Lower lobe of right lung (tissue), 2 donors: ENCODE measurements around the gene THSD7A. TPM values are rescaled to one million over a fixed set of nuclear protein-coding genes. Genes with fewer than 3 reads are reported as not detected.

Experiments used
- ATAC-seq, 2 donors: fragments of 200-7000 bp; cut with Tn5 transposase; one replicate each; pipeline ENCODE4 v1.9.1; 2020 to 2022; ENCODE audit warnings: mild to moderate bottlenecking in 2 of 2, moderate library complexity in 2 of 2
- DNase-seq: peaks from one replicate; pipeline ENCODE4 v3.0.0-alpha.2; 2020
- H3K27ac ChIP-seq: fragments of 200-600 bp; one replicate; pipeline ENCODE4 v1.8.0; 2022
- H3K27me3 ChIP-seq: fragments of 200-600 bp; one replicate; pipeline ENCODE4 v1.8.0; 2022; ENCODE audit warnings: low read depth
- H3K36me3 ChIP-seq: fragments of 200-600 bp; one replicate; pipeline ENCODE4 v1.8.0; 2022; ENCODE audit warnings: mild to moderate bottlenecking
- H3K4me1 ChIP-seq: fragments of 200-600 bp; one replicate; pipeline ENCODE4 v1.8.0; 2022
- H3K4me3 ChIP-seq: fragments of 200-600 bp; one replicate; pipeline ENCODE4 v1.8.0; 2022; ENCODE audit warnings: mild to moderate bottlenecking
- H3K9me3 ChIP-seq: fragments of 200-600 bp; one replicate; pipeline ENCODE4 v1.8.0; 2022
- intact Hi-C: fragments of 100-400 bp; cut with DNase I; formaldehyde crosslinking; loops from one replicate; pipeline ENCODE4 v1.11.0; 2022
- total RNA-seq: library from RNA; stranded (reverse); fragmentation: NEBNext Ultra II Directional; extraction: Animal tissue kit (Norgen Biotek cat#: 25700); gene quantifications from one replicate; pipeline ENCODE4 v1.2.1, GENCODE V29; 2021
- TF ChIP-seq, protein P1 (sequence below): fragments of 200-600 bp; IDR thresholded peaks from one replicate; pipeline ENCODE4 v1.8.0; 2022; ENCODE audit warnings: antibody characterized with exemption, mild to moderate bottlenecking
- donor health status: DM: no; HTN: yes; CAD: no; lungs with severe emphysema.

The THSD7A gene
- total RNA-seq, 1 donor from 2014 or later, result 7.2 TPM

DNA sequence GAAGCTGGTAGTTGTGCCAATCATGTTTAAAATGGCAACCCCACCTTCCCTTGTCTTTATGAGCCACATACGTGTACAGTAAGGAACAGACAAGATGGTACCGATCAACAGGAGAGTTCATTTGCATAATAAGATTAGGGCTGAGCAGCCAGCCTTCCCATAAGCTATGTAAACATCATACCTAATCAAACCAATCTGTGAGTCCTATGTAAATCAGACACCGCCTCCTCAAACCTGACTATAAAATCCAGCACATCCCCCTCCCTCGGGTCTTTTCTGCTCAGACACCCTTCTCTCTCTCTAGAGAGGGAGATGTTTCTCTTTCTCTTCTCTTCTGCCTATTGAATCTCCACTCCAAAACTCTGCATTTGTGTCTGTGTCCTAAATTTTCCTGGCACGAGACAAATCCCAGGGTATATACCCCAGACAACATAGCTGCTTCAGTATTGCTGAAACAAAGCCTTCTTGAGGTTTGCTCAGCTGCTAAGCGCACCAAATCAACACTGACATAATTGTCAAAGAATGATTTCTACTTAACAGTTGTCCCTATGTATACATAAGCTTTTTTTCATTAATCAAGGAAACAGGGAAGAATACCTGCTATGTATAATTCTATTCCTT, 279.2 kb downstream of the THSD7A start:
- no peaks in the 10 kb centered on the region for H3K4me1 ChIP-seq
- ATAC-seq (no peak), DNase-seq (no peak)
- H3K27ac ChIP-seq, result no peak overlapping the region
- H3K9me3 ChIP-seq, result no peaks in the 10 kb centered on the region
- no peak overlapping the region for H3K4me3 ChIP-seq
- TF ChIP-seq, protein P1, sequence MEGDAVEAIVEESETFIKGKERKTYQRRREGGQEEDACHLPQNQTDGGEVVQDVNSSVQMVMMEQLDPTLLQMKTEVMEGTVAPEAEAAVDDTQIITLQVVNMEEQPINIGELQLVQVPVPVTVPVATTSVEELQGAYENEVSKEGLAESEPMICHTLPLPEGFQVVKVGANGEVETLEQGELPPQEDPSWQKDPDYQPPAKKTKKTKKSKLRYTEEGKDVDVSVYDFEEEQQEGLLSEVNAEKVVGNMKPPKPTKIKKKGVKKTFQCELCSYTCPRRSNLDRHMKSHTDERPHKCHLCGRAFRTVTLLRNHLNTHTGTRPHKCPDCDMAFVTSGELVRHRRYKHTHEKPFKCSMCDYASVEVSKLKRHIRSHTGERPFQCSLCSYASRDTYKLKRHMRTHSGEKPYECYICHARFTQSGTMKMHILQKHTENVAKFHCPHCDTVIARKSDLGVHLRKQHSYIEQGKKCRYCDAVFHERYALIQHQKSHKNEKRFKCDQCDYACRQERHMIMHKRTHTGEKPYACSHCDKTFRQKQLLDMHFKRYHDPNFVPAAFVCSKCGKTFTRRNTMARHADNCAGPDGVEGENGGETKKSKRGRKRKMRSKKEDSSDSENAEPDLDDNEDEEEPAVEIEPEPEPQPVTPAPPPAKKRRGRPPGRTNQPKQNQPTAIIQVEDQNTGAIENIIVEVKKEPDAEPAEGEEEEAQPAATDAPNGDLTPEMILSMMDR, result no peak
- H3K36me3 ChIP-seq, result no peaks in the 10 kb centered on the region
- no peaks in the 10 kb centered on the region for H3K27me3 ChIP-seq
- intact Hi-C loops, result no loop called here

DNA sequence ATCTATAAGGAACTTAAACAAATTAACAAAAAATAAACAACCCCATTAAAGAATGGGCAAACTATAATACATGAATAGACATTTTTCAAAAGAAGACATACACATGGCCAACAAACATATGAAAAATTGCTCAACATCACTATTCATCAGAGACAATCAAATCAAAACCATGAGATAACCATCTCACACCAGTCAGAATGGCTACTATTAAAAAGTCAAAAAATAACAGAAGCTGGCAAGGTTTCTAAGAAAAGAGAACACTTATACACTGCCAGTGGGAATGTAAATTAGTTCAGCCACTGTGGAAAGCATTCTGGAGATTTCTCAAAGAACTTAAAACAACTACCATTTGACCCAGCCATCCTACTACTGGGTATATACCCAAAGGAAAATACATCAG, 280.5 kb downstream of the THSD7A start:
- no peak for ATAC-seq
- Histone ChIP-seq H3K27ac (no peak overlapping the region), H3K4me3 (no peak overlapping the region), H3K4me1 (no peaks in the 10 kb centered on the region), H3K27me3 (no peaks in the 10 kb centered on the region), H3K36me3 (no peaks in the 10 kb centered on the region), H3K9me3 (no peaks in the 10 kb centered on the region)
- TF ChIP-seq, protein P1, result no peak
- no peak for DNase-seq
- intact Hi-C loops, result no loop called here

DNA sequence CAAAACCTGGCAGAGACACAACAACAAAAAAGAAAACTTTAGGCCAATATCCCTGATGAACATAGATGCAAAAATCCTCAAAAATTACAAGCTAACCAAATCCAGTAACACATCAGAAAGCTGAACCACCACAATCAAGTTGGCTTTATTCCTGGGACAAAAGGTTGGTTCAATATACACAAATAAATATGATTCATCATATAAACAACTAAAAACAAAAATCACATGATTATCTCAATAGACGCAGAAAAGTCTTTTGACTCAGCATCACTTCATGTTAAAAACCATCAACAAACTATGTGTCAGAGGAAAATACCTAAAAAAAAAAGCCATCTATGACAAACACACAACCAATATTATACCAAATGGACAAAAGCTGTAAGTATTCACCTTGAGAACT, 283.5 kb downstream of the THSD7A start:
- Histone ChIP-seq H3K4me3 (no peak overlapping the region), H3K27ac (no peak overlapping the region), H3K36me3 (no peaks in the 10 kb centered on the region), H3K4me1 (no peaks in the 10 kb centered on the region), H3K9me3 (no peaks in the 10 kb centered on the region), H3K27me3 (no peaks in the 10 kb centered on the region)
- DNase-seq, result no peak
- intact Hi-C loops, result no loop called here
- ATAC-seq, result no peak
- TF ChIP-seq, protein P1, result no peak

DNA sequence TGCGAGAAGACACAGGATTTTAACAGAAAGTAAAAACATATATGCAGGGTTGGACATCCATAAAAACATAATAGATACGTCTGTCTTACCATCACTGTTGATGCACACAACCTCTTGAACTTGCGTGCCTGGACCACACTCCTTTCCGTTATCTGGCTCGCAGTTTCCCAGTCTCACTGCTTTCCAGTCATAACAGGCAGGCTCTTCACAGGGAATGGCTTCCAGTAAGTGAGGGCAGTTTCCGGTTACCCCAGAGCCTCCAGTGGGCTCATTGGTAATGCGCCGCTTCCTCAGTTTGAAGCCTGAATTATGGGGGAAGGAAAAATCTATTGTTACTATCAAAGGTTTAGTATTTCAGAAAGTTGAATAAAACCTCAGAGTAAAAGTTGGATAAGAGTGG, 290.7 kb downstream of the THSD7A start:
- Histone ChIP-seq H3K27ac (no peak overlapping the region), H3K36me3 (no peaks in the 10 kb centered on the region), H3K4me3 (no peak overlapping the region), H3K9me3 (no peaks in the 10 kb centered on the region), H3K27me3 (no peaks in the 10 kb centered on the region), H3K4me1 (peaks cover 19% of the 10 kb centered on the region)
- ATAC-seq (no peak), DNase-seq (no peak)
- intact Hi-C loops, result no loop called here
- TF ChIP-seq, protein P1, result no peak

DNA sequence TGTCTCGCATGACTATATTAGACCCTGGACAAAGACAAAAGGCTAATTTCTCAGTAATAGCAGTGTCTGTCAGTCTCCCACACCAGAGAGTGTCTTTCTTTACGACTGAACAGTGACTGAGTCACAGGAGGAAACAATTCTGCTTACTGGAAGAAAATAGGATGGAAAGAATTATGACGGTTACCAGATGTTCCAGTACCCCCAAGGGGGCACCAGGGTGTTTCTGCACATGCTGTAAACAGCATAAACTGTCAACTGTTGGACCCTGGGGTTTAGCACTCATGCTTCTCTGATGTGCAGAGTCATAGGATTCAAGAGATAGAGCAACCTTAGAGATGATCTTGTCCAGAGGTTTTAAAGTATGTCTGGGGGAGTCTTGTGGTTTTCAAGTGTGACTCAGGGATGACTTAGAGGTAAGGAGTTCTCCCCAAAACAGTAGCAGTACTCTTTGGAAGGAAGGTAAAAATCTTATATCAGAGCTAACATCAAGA, 291.7 kb downstream of the THSD7A start:
- Histone ChIP-seq H3K4me3 (no peak overlapping the region), H3K9me3 (no peaks in the 10 kb centered on the region), H3K27me3 (no peaks in the 10 kb centered on the region), H3K27ac (no peak overlapping the region), H3K36me3 (no peaks in the 10 kb centered on the region), H3K4me1 (peaks cover 19% of the 10 kb centered on the region)
- DNase-seq (no peak), ATAC-seq (peak; percentile 15 to 31)
- TF ChIP-seq, protein P1, result no peak
- intact Hi-C loops, result no loop called here
